ENCODE results near the gene ERICH2. TPM values are rescaled to one million over a fixed set of nuclear protein-coding genes. Genes with fewer than 3 reads are reported as not detected.

The ERICH2 gene, protein sequence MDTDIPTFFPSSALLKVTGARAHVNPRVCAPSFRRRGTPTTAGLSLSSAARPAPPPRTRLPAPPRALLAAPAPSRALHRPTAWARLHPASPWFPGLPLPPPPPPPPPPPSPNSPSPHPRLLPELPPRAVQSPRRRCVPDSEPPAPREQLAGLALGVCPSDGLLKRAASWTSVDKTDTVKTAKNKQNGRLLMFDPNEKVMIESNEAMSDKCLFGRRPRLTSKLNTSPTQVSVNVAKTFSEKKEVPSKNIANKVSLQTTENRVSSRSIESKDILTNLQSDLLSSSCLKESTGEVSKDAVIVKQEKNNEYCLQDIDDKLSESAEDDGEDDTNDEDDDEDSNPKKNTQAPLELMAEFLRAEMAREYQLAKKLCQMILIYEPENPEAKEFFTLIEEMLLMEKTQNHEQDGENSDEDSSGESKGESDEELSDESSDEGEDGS
- 0.59 TPM in 1 of 2 replicates, not detected in the other for total RNA-seq

DNA sequence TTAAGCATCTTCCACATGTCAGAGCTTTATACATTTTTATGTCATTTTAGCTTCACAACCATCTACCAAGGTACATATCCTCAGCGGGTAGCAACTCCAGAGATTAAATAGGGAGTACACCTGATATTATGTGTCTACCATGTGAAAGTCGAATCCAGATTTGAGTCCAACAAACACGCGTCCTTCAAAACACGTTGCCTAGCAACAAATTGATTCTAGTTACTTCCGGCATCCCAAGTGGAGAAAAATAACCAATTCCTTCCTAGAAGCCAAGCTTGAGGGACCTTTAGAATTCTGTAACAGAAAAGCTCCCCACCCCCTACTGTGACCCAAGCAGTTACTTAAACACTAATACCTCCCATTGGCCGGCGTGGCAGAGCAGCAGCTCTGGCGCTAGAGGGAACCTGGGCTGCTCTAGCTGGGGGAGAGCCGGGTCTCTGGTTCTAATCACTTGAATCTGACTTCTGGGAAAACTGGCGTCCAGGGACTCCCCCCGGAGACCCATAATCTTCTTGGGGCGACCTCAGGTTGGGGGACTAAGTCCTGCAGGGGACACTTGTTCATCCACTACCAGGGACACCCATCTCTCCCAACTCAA is at the start of gene ERICH2:
ERICH2 (plus strand) TSS at position 371 of the 598 bp plus-strand sequence. CDS start 304 bp downstream, outside the sequence.
- Histone ChIP-seq H3K4me1 (ENCODE audit: insufficient read depth, low read length) (peaks cover 6% of the 10 kb centered on the region), H3K4me2 (ENCODE audit: insufficient read depth, low read length) (peak within 1 kb of the TSS; percentile 96), H3K4me3 (ENCODE audit: insufficient read depth, low read length) (peak within 1 kb of the TSS; percentile 73), H3K9me3 (ENCODE audit: low read depth, low read length) (no peaks in the 10 kb centered on the region), H3K27ac (ENCODE audit: low read depth, low read length) (no peak within 1 kb of the TSS), H2AFZ (ENCODE audit: low read length) (peak within 1 kb of the TSS; percentile 92), H3K79me2 (ENCODE audit: insufficient read depth, low read length) (no peaks in the 10 kb centered on the region), H4K20me1 (ENCODE audit: insufficient read depth, low read length) (no peaks in the 10 kb centered on the region), H3K36me3 (ENCODE audit: insufficient read depth, low read length) (no peaks in the 10 kb centered on the region), H3K27me3 (ENCODE audit: insufficient read depth, low read length) (peaks cover 18% of the 10 kb centered on the region)
- TF ChIP-seq, protein P1, sequence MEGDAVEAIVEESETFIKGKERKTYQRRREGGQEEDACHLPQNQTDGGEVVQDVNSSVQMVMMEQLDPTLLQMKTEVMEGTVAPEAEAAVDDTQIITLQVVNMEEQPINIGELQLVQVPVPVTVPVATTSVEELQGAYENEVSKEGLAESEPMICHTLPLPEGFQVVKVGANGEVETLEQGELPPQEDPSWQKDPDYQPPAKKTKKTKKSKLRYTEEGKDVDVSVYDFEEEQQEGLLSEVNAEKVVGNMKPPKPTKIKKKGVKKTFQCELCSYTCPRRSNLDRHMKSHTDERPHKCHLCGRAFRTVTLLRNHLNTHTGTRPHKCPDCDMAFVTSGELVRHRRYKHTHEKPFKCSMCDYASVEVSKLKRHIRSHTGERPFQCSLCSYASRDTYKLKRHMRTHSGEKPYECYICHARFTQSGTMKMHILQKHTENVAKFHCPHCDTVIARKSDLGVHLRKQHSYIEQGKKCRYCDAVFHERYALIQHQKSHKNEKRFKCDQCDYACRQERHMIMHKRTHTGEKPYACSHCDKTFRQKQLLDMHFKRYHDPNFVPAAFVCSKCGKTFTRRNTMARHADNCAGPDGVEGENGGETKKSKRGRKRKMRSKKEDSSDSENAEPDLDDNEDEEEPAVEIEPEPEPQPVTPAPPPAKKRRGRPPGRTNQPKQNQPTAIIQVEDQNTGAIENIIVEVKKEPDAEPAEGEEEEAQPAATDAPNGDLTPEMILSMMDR (IDR thresholded peaks at IDR 0.05; ENCODE audit: extremely low read depth, low read depth, low read length) = no peak
- peak; percentile 91 for DNase-seq (ENCODE audit: insufficient read length, low spot score, missing footprints)

DNA sequence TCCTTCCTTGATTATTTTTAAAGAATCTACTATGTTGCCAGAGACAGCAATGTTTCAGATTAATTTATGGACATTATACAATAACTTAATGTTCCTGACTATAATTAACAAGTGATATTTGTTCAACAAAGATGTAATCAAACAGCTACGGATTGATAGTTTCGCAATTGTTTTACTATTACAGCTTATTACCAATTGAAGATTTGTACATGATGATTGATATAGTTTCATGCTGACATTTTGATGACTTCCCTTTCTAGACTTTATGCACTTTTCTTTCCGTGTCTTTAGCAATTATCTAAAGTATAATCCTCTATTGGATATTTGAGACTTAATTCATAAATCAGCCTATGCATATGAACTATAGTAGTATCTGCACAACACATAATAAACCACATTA is 48.5 kb upstream of the ERICH2 start:
- TF ChIP-seq, protein P1 (IDR thresholded peaks at IDR 0.05; ENCODE audit: extremely low read depth, low read depth, low read length) = no peak
- no peak overlapping the region for H3K27ac ChIP-seq (ENCODE audit: low read depth, low read length)
- no peaks in the 10 kb centered on the region for H3K36me3 ChIP-seq (ENCODE audit: insufficient read depth, low read length)
- peaks cover 41% of the 10 kb centered on the region for H3K27me3 ChIP-seq (ENCODE audit: insufficient read depth, low read length)
- no peaks in the 10 kb centered on the region for H3K4me1 ChIP-seq (ENCODE audit: insufficient read depth, low read length)
- no peaks in the 10 kb centered on the region for H3K9me3 ChIP-seq (ENCODE audit: low read depth, low read length)
- no peak overlapping the region for H3K4me2 ChIP-seq (ENCODE audit: insufficient read depth, low read length)
- H2AFZ ChIP-seq (ENCODE audit: low read length) = no peak overlapping the region
- DNase-seq (ENCODE audit: insufficient read length, low spot score, missing footprints) = no peak
- no peak overlapping the region for H3K4me3 ChIP-seq (ENCODE audit: insufficient read depth, low read length)
- H4K20me1 ChIP-seq (ENCODE audit: insufficient read depth, low read length) = no peaks in the 10 kb centered on the region
- H3K79me2 ChIP-seq (ENCODE audit: insufficient read depth, low read length) = no peaks in the 10 kb centered on the region

DNA sequence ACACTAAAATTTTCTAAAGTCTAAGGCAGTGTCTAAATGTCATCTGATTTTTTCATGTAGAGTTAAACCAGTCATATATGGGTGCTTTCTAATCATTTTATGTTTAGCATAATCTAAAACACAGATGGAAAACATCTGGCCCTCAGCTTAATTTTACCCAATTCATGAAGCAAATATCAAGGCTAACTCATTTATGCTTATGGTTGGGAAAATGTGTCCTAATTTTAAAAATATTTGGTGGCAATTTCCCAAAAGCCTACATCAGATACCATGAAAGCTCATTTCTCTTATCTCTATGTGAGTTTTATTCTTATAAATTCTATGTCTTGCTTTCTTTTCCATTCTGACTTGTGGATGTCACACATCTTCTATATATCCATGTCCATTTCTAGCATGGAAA is 47.9 kb upstream of the ERICH2 start:
- Histone ChIP-seq H3K27me3 (ENCODE audit: insufficient read depth, low read length) (peaks cover 35% of the 10 kb centered on the region), H3K36me3 (ENCODE audit: insufficient read depth, low read length) (no peaks in the 10 kb centered on the region), H3K9me3 (ENCODE audit: low read depth, low read length) (no peaks in the 10 kb centered on the region), H3K27ac (ENCODE audit: low read depth, low read length) (no peak overlapping the region), H4K20me1 (ENCODE audit: insufficient read depth, low read length) (no peaks in the 10 kb centered on the region), H2AFZ (ENCODE audit: low read length) (no peak overlapping the region), H3K4me3 (ENCODE audit: insufficient read depth, low read length) (no peak overlapping the region), H3K4me1 (ENCODE audit: insufficient read depth, low read length) (no peaks in the 10 kb centered on the region), H3K4me2 (ENCODE audit: insufficient read depth, low read length) (no peak overlapping the region), H3K79me2 (ENCODE audit: insufficient read depth, low read length) (no peaks in the 10 kb centered on the region)
- TF ChIP-seq, protein P1 (IDR thresholded peaks at IDR 0.05; ENCODE audit: extremely low read depth, low read depth, low read length) = no peak
- DNase-seq (ENCODE audit: insufficient read length, low spot score, missing footprints) = no peak

DNA sequence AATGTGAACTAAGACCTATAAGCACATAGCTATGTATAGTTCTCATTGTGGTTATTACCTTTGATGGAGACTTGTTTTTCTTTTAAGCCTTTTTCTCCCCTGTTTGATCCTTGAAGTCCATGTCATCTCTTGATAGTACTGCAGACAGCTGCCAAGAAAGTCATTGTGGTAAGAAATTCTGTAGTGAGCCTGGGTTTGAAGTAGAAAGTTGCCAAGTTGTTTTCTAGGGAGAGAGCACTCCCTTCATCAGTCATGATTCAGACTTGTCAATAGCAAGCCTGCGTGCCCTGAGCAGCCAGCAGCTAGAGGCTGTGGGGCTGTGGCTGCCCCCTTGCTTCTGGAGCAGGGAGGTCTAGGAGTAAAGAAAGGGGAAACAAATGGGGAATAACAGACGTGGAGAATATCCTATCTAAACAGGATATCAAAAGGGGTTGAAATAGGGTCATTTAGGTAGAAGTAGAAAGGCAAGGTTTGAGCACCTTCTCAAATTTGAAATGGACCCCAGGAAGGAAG is 46.7 kb upstream of the ERICH2 start:
- H3K27me3 ChIP-seq (ENCODE audit: insufficient read depth, low read length) = peaks cover 23% of the 10 kb centered on the region
- no peaks in the 10 kb centered on the region for H4K20me1 ChIP-seq (ENCODE audit: insufficient read depth, low read length)
- no peak overlapping the region for H3K4me2 ChIP-seq (ENCODE audit: insufficient read depth, low read length)
- H3K79me2 ChIP-seq (ENCODE audit: insufficient read depth, low read length) = no peaks in the 10 kb centered on the region
- DNase-seq (ENCODE audit: insufficient read length, low spot score, missing footprints) = no peak
- H3K4me3 ChIP-seq (ENCODE audit: insufficient read depth, low read length) = no peak overlapping the region
- TF ChIP-seq, protein P1 (IDR thresholded peaks at IDR 0.05; ENCODE audit: extremely low read depth, low read depth, low read length) = no peak
- H3K4me1 ChIP-seq (ENCODE audit: insufficient read depth, low read length) = no peaks in the 10 kb centered on the region
- H3K27ac ChIP-seq (ENCODE audit: low read depth, low read length) = no peak overlapping the region
- no peaks in the 10 kb centered on the region for H3K36me3 ChIP-seq (ENCODE audit: insufficient read depth, low read length)
- no peak overlapping the region for H2AFZ ChIP-seq (ENCODE audit: low read length)
- H3K9me3 ChIP-seq (ENCODE audit: low read depth, low read length) = no peaks in the 10 kb centered on the region

Measured in osteoblast (primary cell).